Left ventricle myocardium inferior (tissue), 1 donor: ENCODE measurements around the gene CDH12. TPM values are rescaled to one million over a fixed set of nuclear protein-coding genes. Genes with fewer than 3 reads are reported as not detected.

ENCODE experiments used
- DNase-seq: peaks from one replicate; pipeline ENCODE4 v3.0.0-alpha.2; 2020
- H3K27ac ChIP-seq: fragments of 200-600 bp; replicated peaks from 2 replicates; pipeline ENCODE4 v1.8.0; 2021
- H3K27me3 ChIP-seq: fragments of 200-600 bp; 2 replicates; pipeline ENCODE4 v1.8.0; 2021; ENCODE audit warnings: low read depth
- H3K36me3 ChIP-seq: fragments of 200-600 bp; 2 replicates; pipeline ENCODE4 v1.8.0; 2021
- H3K4me1 ChIP-seq: fragments of 200-600 bp; 2 replicates; pipeline ENCODE4 v1.8.0; 2021
- H3K4me3 ChIP-seq: fragments of 200-600 bp; 2 replicates; pipeline ENCODE4 v1.8.0; 2021; ENCODE audit warnings: mild to moderate bottlenecking, moderate library complexity
- H3K9me3 ChIP-seq: fragments of 200-600 bp; replicated peaks from 2 replicates; pipeline ENCODE4 v1.8.0; 2021
- CTCF ChIP-seq: fragments of 200-600 bp; IDR thresholded peaks from 2 replicates; pipeline ENCODE4 v1.8.0; 2021; ENCODE audit warnings: antibody characterized with exemption, mild to moderate bottlenecking, borderline replicate concordance
- intact Hi-C: fragments of 100-400 bp; cut with micrococcal nuclease; formaldehyde crosslinking; loops from one replicate; pipeline ENCODE4 v1.11.0; 2022
- total RNA-seq: library from RNA; stranded (reverse); fragmentation: NEBNext Ultra II Directional; extraction: Animal tissue kit (Norgen Biotek cat#: 25700); gene quantifications from one replicate; pipeline ENCODE4 v1.2.1, GENCODE V29; 2021
- donor health status: DM: no; HTN: yes; CAD: no; lungs with severe emphysema.

The CDH12 gene
- total RNA-seq, 1 donor from 2014 or later: not detected

GRCh38 chr5:22372376-22372775 lies 480.8 kb downstream of the CDH12 start:
- H3K4me3 ChIP-seq: no peak overlapping the region
- H3K27me3 ChIP-seq: no peaks in the 10 kb centered on the region
- TF ChIP-seq CTCF: no peak
- intact Hi-C loops: no loop called here
- peaks cover 21% of the 10 kb centered on the region for H3K9me3 ChIP-seq
- H3K36me3 ChIP-seq: no peaks in the 10 kb centered on the region
- no peak for DNase-seq
- H3K4me1 ChIP-seq: no peaks in the 10 kb centered on the region
- no peak overlapping the region for H3K27ac ChIP-seq

GRCh38 chr5:22354956-22355355 lies 498.2 kb downstream of the CDH12 start:
- no peaks in the 10 kb centered on the region for H3K9me3 ChIP-seq
- no peak overlapping the region for H3K27ac ChIP-seq
- intact Hi-C loops: no loop called here
- H3K4me1 ChIP-seq: no peaks in the 10 kb centered on the region
- TF ChIP-seq CTCF: no peak
- H3K36me3 ChIP-seq: no peaks in the 10 kb centered on the region
- H3K27me3 ChIP-seq: no peaks in the 10 kb centered on the region
- no peak overlapping the region for H3K4me3 ChIP-seq
- no peak for DNase-seq

GRCh38 chr5:22352493-22352892 lies 500.7 kb downstream of the CDH12 start:
- no peak overlapping the region for H3K27ac ChIP-seq
- H3K4me3 ChIP-seq: no peak overlapping the region
- no peaks in the 10 kb centered on the region for H3K9me3 ChIP-seq
- H3K36me3 ChIP-seq: no peaks in the 10 kb centered on the region
- no peaks in the 10 kb centered on the region for H3K4me1 ChIP-seq
- no peak for TF ChIP-seq CTCF
- H3K27me3 ChIP-seq: no peaks in the 10 kb centered on the region
- intact Hi-C loops: no loop called here
- DNase-seq: no peak

DNA sequence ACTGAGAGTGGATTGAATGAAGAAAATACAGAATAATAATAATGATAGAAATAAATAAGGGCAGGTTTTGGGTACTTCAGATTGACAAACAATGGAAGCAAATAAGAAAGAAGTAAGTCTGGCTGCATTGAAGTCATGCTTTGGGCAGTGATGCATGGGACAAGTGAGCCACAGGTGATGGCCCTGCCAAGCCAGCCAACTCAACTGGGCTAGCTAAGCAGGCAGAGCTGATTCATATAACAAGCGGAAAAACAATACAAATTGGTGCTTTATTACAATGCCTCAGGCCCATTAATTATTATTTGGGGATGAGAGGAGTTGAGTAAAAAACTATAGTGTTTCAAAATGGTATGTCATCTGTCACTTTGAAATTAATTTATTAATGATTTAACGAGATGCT lies 502.0 kb downstream of the CDH12 start:
- no peaks in the 10 kb centered on the region for H3K9me3 ChIP-seq
- no peaks in the 10 kb centered on the region for H3K36me3 ChIP-seq
- no peak for DNase-seq
- H3K27ac ChIP-seq: no peak overlapping the region
- no peak for TF ChIP-seq CTCF
- no peaks in the 10 kb centered on the region for H3K4me1 ChIP-seq
- no peaks in the 10 kb centered on the region for H3K27me3 ChIP-seq
- H3K4me3 ChIP-seq: no peak overlapping the region
- intact Hi-C loops: no loop called here

DNA sequence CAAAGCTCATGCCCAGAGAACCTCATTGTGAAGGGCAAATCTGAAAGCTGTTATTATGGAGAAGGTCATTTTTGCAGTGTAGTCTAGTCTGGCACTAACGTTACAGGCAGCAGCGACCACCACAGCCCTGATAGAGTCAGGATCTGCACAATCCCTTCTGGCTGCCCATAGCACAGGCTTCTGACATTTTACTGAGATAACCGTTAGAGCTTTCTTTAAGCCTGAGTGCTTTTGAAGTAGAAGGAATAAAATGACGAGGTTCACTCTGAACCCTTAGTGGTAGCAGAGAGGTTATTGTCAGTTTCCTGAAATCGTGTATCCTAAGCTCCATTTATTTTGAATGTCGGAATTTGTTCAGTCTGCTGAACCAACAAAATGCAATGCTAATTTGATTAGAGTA lies 505.1 kb downstream of the CDH12 start:
- intact Hi-C loops: no loop called here
- no peak for TF ChIP-seq CTCF

DNA sequence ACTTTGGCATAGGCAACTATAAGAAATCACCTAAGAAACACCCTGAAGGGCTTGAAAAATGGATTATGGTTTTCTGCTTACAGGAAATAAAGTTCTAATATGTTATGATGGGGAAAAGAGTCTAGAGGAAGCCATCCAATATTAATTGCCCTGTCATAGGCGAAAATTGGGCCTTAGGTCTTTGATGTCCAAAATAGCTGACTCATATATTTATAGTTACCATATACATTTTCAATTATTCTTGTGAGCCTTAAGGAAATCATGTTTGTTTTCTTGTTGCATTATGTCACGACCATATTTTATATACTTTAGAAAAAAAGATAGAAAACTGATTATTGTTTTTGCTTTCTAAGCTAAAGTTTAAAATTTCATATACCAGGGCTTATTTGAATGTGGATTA lies 509.1 kb downstream of the CDH12 start:
- H3K9me3 ChIP-seq: no peaks in the 10 kb centered on the region
- H3K4me1 ChIP-seq: no peaks in the 10 kb centered on the region
- DNase-seq: no peak
- no peak overlapping the region for H3K4me3 ChIP-seq
- intact Hi-C loops: no loop called here
- no peaks in the 10 kb centered on the region for H3K36me3 ChIP-seq
- no peak for TF ChIP-seq CTCF
- no peak overlapping the region for H3K27ac ChIP-seq
- H3K27me3 ChIP-seq: no peaks in the 10 kb centered on the region

More for the DNA sequence above, 505.1 kb downstream of the CDH12 start:
- Histone ChIP-seq H3K4me1 (no peaks in the 10 kb centered on the region), H3K4me3 (no peak overlapping the region), H3K27me3 (no peaks in the 10 kb centered on the region), H3K27ac (no peak overlapping the region), H3K36me3 (no peaks in the 10 kb centered on the region), H3K9me3 (no peaks in the 10 kb centered on the region)
- DNase-seq: no peak
